Measurements from ENCODE around the gene AGFG1. TPM values are rescaled to one million over a fixed set of nuclear protein-coding genes. Genes with fewer than 3 reads are reported as not detected.

Gene AGFG1
- total RNA-seq, 1 experiment from 2014 or later, result 109 TPM

GRCh38 chr2:227447606-227448005 is 24.4 kb upstream of the AGFG1 start:
- no peaks in the 10 kb centered on the region for H3K79me2 ChIP-seq (ENCODE audit: insufficient read depth, low read length)
- H4K8ac ChIP-seq (replicated peaks; ENCODE audit: insufficient read length, low read depth, low read length), result no peak overlapping the region
- H3K56ac ChIP-seq (ENCODE audit: insufficient read length, low read depth, low read length), result no peak overlapping the region
- H3K9me3 ChIP-seq (ENCODE audit: control insufficient read depth, low read depth, low read length), result no peaks in the 10 kb centered on the region
- no peak overlapping the region for H2BK5ac ChIP-seq (ENCODE audit: insufficient read length, low read length)
- peaks cover 4% of the 10 kb centered on the region; the same call in 1 of the 2 replicates for H3K4me1 ChIP-seq (ENCODE audit: insufficient read depth, low read length)
- no peak overlapping the region for H3K4me3 Mint-ChIP-seq
- peaks cover 9 to 13% of the 10 kb centered on the region in 2 experiments; a peak in 3 of 4 replicates for H3K4me1 Mint-ChIP-seq
- no peak overlapping the region for H3K4ac ChIP-seq (ENCODE audit: low read depth, low read length)
- no peak overlapping the region for H3T11ph ChIP-seq (ENCODE audit: low read length)
- no peaks in the 10 kb centered on the region for H3K79me1 ChIP-seq (ENCODE audit: insufficient read depth, low read depth, low read length, poor library complexity, severe bottlenecking)
- H3K27me3 Mint-ChIP-seq (ENCODE audit: low read depth), result no peaks in the 10 kb centered on the region
- H3K23ac ChIP-seq (ENCODE audit: insufficient read length, low read depth, low read length), result no peak overlapping the region
- no CpG with 5 or more reads among the region's 7 CpGs for WGBS (ENCODE audit: extremely low coverage, insufficient read length, low lambda C conversion rate)
- H3K9ac ChIP-seq (ENCODE audit: extremely low read depth, insufficient read length, low read length), result no peak overlapping the region
- no peak overlapping the region for H3K4me2 ChIP-seq (ENCODE audit: insufficient read depth, insufficient read length, low read length)
- H3K36me3 Mint-ChIP-seq (ENCODE audit: insufficient read depth in 1 of 3, low read depth in 3 of 3), result no peaks in the 10 kb centered on the region; a peak in 1 of 7 replicates
- H3K18ac ChIP-seq (ENCODE audit: insufficient read length, low read depth, low read length), result no peak overlapping the region
- no peaks in the 10 kb centered on the region for H3K27me3 ChIP-seq (ENCODE audit: insufficient read depth, low read length)
- no peak overlapping the region for H2AFZ ChIP-seq (ENCODE audit: low read length)
- H2BK20ac ChIP-seq (ENCODE audit: low read depth, low read length, poor library complexity, severe bottlenecking), result no peak overlapping the region
- TF ChIP-seq, protein P1, sequence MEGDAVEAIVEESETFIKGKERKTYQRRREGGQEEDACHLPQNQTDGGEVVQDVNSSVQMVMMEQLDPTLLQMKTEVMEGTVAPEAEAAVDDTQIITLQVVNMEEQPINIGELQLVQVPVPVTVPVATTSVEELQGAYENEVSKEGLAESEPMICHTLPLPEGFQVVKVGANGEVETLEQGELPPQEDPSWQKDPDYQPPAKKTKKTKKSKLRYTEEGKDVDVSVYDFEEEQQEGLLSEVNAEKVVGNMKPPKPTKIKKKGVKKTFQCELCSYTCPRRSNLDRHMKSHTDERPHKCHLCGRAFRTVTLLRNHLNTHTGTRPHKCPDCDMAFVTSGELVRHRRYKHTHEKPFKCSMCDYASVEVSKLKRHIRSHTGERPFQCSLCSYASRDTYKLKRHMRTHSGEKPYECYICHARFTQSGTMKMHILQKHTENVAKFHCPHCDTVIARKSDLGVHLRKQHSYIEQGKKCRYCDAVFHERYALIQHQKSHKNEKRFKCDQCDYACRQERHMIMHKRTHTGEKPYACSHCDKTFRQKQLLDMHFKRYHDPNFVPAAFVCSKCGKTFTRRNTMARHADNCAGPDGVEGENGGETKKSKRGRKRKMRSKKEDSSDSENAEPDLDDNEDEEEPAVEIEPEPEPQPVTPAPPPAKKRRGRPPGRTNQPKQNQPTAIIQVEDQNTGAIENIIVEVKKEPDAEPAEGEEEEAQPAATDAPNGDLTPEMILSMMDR (conservative IDR thresholded peaks at IDR 0.05), result no peak
- no peak overlapping the region for H3K14ac ChIP-seq (ENCODE audit: insufficient read depth, low read length)
- DNase-seq, result no peak
- H4K5ac ChIP-seq (ENCODE audit: insufficient read length, low read depth, low read length), result no peak overlapping the region
- H3K9me3 Mint-ChIP-seq, result no peaks in the 10 kb centered on the region
- H2AK5ac ChIP-seq (ENCODE audit: insufficient read length, low read length), result no peak overlapping the region
- H2BK15ac ChIP-seq (ENCODE audit: low read depth, low read length), result no peak overlapping the region
- H3K23me2 ChIP-seq (ENCODE audit: insufficient read length, low read depth, low read length, poor library complexity, severe bottlenecking), result no peaks in the 10 kb centered on the region
- no peak overlapping the region for H2BK12ac ChIP-seq (ENCODE audit: insufficient read length, low read depth, low read length)
- no peaks in the 10 kb centered on the region for H4K20me1 ChIP-seq (ENCODE audit: control insufficient read depth, insufficient read depth, insufficient read length)
- H3K27ac ChIP-seq (ENCODE audit: insufficient read length, low read depth, low read length), result no peak overlapping the region
- H3K27ac Mint-ChIP-seq, result no peak overlapping the region
- H4K91ac ChIP-seq (ENCODE audit: insufficient read length, low read depth, low read length), result no peak overlapping the region
- no peak overlapping the region for H2BK120ac ChIP-seq (ENCODE audit: low read depth, low read length, poor library complexity, severe bottlenecking)

All from H9 (cell line).